NB4 (cell line): Measurements from ENCODE around the gene NR3C2.

Experiments
- POLR2A ChIP-seq: IDR thresholded peaks from 2 replicates; pipeline ENCODE4 v1.6.1; 2011; ENCODE audit warnings: mild to moderate bottlenecking; ENCODE audit not compliant: insufficient read length; ENCODE audit errors: extremely low read depth
- TF ChIP-seq, protein P1 (sequence below): IDR thresholded peaks from one replicate; pipeline ENCODE4 v1.5.1; 2012; ENCODE audit warnings: low read depth, low read length

DNA sequence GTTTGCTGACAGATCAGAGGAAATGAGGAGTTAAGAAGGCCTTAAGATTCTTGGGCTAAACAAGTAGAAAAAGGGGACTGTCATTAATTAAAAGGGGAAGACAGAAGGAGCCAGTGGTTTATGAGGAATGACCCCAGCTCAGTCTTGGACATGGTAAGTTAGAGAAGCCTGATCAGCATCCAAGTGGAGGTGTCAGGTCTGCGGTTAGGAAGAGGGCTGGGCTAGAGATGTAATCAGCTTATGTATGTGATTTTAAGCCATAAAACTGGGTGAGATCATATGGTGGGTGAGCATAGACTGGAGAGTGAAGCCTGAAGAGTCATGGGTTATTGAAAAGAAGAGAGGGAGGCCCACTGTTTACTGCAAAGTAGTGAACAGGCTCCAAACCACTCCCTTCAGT, 246.1 kb downstream of the NR3C2 start:
- no peak for TF ChIP-seq POLR2A
- TF ChIP-seq, protein P1, sequence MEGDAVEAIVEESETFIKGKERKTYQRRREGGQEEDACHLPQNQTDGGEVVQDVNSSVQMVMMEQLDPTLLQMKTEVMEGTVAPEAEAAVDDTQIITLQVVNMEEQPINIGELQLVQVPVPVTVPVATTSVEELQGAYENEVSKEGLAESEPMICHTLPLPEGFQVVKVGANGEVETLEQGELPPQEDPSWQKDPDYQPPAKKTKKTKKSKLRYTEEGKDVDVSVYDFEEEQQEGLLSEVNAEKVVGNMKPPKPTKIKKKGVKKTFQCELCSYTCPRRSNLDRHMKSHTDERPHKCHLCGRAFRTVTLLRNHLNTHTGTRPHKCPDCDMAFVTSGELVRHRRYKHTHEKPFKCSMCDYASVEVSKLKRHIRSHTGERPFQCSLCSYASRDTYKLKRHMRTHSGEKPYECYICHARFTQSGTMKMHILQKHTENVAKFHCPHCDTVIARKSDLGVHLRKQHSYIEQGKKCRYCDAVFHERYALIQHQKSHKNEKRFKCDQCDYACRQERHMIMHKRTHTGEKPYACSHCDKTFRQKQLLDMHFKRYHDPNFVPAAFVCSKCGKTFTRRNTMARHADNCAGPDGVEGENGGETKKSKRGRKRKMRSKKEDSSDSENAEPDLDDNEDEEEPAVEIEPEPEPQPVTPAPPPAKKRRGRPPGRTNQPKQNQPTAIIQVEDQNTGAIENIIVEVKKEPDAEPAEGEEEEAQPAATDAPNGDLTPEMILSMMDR, result no peak
